Measurements from ENCODE around the gene CTNND2.

CTNND2 gene

DNA sequence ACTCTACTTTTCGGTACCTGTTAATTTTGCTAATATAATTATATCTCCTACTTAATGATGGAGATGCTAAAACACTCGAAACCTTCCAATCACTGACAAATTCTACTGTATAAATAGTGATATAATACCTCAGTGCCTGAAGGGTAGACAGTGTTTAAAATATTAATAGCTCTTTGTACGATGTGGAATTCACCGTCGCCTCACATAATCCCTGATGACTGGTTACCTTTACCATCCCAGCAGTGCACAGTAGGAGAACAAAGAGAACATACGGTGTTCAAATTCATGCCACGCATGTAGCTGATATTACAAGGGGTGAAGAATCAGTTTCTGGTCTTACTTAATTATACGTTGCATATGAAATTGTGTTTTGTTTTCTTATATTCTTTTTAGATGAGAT lies 506.7 kb downstream of the CTNND2 start:
- no peak for DNase-seq (ENCODE audit: low read depth in 1 of 2, low spot score in 1 of 2)

DNA sequence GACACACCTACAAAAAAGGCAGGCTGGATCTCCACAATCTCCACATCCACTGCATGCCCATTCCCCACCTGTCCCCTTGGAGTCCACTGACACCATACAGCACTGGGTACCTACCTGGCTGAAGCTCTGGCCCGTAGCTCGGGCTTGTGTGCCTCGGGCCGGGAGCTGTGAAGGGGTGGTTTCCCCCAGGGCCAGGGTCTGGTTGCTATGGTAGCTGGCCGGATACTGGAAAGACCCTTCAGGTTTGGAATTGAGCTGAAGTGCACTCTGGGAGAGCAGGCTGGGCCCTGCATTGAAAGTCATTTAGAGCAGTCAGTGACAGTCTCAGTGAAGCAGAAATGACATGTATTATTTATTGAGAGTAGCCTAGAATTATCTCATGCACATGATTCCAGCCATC lies 507.3 kb downstream of the CTNND2 start:
- no peak for DNase-seq (ENCODE audit: low read depth in 1 of 2, low spot score in 1 of 2)

DNA sequence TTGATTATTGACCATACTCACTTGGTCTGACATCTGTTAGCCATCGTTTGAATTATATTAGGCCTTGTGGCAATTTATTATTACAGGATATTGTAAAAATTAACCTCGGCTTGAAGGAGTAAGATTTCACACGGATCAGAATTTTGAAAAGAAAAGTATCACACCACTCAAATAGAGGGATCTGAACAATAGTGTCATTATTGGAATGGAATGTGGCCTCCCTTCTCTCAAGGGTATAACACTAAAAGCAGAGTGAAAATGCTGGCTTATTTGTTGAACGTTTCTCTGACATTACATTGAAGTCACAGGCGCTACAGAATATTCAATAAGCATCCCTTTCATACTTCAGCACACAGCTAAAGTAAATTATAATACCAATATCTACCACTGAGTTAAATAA lies 509.3 kb downstream of the CTNND2 start:
- no peak for DNase-seq (ENCODE audit: low read depth in 1 of 2, low spot score in 1 of 2)

DNA sequence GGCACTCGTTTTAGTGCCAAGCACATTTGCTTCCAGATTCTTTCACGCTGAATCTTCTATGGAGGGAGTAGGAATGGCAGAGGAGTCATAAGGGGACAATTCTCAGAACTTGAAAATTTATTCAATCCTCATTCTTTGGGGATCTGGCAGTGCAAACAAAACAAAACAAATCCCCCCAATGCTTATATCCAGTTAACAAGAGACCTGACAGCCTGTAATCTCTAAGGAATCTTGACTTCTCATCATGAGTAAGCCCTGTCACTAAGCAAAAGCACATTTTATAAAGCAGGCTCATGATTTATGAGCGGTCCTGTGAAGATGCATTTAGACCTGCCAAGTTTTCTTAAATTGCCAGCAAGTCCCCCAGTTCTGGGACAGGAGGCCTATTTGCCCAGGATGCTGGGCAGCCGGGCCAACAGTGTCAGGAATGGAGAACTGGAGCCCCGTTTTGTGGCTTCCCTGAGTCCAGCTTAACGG lies 513.9 kb downstream of the CTNND2 start:
- DNase-seq (ENCODE audit: low read depth in 1 of 2, low spot score in 1 of 2), result no peak

DNA sequence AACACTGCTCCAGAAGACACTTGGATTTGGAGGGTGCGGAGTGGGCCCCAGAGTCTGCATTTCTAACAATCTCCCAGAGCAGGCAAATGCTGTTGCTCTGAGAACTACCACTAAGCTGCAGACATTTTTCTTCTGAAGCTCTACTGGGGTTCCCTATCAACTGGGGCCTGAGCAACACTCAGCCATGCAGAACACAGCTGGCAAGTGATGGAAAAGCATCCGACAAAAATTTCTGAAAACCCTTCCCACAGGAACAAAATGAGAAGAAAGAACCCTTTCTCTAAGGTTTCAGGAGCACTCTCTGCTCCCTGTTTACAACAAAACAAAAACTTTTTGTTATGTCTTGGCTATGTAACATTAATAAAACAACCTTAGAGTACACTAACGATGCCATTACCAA lies 516.9 kb downstream of the CTNND2 start:
- no peak for DNase-seq (ENCODE audit: low read depth in 1 of 2, low spot score in 1 of 2)

DNA sequence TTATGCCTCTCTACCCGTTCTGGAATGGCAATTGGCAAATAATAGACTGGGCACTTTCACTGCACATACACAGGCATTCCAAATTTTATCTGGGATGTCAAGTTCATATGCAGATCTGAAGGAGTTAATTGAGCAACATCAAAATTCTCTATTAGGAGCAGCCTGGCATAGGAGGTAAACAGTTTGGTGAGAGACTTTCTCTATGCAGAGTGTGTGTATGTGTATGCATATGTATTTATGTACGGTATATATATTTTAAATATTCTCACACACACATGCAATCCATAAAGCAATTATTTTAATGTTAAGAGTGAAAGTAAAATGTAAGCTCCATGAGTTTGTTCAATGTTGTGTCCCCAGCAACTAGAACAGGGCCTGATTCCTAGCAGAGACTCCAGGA lies 517.8 kb downstream of the CTNND2 start:
- no peak for DNase-seq (ENCODE audit: low read depth in 1 of 2, low spot score in 1 of 2)

DNA sequence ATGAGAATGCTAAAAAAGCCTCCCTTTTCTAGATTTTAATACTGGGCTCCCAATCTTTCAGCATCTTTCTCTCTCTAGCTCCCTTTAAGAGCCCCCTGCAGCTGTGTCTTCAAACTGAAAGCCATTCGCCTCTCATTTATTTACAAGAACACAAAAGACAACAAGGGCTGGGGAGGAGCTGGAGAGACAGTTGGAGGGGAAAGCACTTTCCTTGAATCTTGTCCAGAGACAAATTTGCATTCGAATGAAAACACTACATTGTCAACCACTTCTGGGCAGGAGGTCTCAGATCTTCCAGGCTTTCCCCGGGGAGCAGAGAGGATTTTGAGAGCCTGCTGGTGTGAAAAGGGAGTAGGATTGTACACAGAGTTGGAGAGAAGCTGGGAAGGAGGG lies 518.3 kb downstream of the CTNND2 start:
- no peak for DNase-seq (ENCODE audit: low read depth in 1 of 2, low spot score in 1 of 2)

DNA sequence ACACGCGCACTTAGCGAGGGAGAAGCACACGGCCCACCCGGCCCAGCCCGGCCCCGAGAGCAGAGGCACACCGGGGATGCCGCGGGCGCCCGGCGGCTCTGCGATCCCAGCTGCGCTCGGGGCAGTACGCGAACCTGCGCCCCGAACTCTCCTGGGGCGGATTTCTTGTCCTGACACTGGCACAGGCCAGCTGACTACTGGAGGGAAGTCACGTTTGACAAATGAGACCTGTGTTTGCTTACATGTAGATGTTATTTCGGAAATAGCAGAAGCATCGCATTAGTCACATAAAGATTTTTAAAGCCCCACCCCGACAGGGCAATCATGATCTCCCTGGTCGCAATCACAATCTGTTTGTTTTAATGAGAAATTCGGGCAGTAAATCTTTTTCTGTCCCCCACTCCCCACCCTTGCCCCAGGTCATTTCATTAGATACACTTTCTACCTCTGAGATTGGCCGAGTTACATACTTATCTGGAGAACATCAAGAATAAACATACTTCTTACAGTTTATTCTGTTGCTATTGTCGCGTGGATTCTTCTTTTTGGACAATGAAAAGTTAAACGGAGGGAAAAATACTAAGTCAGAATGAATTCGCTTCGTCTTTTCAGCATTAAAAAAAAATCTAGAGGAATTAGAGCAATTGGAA lies 518.9 kb downstream of the CTNND2 start:
- no peak for DNase-seq (ENCODE audit: low read depth in 1 of 2, low spot score in 1 of 2)

DNA sequence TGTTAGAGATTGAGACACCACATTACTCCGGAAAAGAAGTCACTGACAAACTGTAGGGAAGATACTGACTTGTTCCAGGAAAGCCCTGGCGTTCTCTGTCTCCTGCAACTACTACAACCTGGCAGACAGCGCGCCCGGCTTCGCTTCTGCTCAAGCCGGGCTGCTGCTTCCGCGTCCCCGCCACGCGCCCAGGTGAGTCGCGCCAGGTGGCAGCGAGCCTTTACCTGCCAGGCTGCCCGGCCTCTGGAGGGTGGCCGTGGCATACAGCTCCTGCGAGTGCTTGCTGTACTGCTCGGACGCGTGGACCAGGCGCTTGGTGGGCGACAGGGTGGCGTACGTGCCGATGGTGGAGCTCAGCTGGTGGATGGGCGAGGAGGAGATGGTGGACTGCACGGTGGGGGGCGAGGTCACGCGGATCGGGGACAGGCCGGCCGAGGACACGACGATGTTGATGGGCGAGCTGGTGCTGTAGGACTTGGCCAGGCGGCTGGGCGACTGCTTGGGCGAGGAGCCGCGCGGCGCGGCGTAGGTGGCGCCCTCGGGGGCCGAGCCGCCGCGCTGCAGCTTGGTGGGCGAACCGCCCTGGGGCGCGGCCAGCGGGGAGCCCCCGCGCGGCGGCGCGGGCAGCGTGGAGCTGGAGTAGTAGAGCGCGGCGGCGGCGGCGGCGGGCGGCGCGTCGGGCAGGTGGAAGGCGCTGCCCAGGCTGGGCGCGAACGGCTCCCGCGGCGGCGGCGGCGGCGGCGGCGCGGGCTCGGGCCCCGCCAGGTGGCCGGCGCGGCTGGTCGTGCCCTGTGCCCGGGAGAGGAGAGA lies 519.6 kb downstream of the CTNND2 start:
- no peak for DNase-seq (ENCODE audit: low read depth in 1 of 2, low spot score in 1 of 2)

DNA sequence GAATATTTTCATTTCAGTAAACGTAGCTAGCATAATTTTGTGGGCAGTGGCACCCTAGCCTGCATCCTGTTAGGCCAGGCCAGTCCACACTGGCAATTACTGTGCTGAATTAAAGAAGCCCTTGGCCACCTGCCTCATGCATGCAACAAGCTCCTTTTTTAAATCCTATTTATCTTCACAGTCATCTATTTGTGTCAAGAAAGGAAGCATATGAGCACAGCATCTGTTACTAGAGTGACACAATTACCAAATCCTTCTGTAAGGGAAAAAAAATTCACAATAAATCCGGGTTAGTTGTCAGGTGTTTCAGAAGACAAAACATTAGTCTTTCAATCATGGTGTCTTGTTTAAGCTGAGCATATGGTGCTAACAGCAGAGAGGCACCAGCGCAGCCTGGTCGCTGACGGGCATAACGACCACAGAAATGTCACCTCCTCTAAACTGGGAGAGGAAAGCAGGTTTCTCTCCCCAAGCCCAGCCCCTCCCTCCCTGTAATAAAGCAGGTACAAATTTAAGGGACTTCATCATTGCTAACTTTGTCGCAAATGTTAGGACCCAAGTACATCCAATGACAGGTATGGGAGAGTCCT lies 520.6 kb downstream of the CTNND2 start:
- DNase-seq (ENCODE audit: low read depth in 1 of 2, low spot score in 1 of 2), result no peak

DNA sequence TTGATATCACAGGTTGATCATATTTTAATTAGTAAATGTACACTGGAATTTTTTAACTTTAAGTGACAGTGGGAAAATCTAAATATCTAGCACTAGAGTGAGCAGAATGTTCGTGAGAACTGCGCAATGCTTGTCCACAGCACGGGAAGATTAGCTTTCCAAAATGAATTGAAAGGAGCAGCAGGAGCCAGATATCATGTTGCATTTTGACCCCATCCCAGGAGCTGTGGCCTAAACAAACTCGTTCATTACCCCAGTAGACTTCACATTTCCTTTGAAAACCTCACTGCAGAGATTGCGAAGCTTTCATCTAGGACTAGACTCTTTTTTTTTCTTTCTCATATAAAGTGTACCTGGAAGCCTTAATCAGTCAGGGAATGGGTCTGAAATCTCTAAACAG lies 525.8 kb downstream of the CTNND2 start:
- no peak for DNase-seq (ENCODE audit: low read depth in 1 of 2, low spot score in 1 of 2)

DNA sequence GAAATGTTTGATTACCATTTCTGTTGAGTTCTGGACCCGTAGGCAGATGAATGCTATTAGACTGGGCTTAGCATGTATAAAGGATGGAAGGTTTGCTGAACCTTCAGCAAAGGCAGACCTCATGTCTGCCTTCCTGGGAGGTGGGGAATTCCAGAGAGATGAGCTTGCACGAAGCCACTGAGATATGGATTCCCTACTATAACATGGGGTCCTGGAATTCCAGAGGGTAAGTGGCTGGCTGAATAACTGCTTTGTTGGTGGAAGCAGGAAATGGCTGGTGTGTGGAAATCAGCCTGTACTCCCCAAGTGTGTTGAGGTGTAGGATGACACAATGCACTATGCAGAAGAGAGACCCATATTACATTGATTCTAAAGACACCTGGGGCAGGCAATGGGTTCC lies 526.4 kb downstream of the CTNND2 start:
- no peak for DNase-seq (ENCODE audit: low read depth in 1 of 2, low spot score in 1 of 2)

DNA sequence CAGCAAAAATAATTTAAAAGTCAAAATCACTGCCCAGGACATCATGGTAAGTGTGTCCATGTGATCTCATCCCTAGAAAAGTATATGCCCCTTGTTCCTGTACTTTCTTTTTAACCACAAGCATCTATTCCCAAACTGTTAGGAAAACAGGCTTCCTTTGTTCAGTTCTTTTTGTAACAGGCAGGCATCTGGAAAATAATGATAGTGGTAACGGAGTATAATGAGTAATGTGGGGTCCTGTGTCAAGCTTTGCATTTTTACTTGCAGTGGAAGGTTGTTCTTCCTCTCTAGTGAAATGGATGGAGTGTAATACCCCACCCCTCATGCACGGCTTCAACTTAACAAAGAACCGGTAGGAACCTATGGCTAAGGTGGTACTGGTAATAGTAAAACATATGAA lies 532.1 kb downstream of the CTNND2 start:
- no peak for DNase-seq (ENCODE audit: low read depth in 1 of 2, low spot score in 1 of 2)

DNA sequence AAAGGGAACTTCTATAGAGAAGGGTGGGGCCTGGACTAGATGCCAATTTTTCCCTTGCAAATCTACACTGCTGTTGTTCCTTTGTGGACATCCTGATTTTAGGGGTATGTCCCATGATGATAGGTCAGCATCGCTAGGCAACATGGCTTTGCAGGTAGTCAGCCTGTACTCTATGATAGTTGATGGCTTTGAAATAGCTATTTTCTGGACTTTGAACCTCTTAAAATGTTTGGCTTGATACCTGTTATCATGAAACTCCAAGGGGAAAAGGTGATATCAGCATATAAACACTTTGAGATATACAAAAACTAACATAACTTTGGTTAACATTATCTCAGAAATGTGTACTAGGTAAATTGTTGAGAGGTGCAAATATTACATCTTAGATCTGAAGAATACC lies 533.2 kb downstream of the CTNND2 start:
- DNase-seq (ENCODE audit: low read depth in 1 of 2, low spot score in 1 of 2), result no peak

DNA sequence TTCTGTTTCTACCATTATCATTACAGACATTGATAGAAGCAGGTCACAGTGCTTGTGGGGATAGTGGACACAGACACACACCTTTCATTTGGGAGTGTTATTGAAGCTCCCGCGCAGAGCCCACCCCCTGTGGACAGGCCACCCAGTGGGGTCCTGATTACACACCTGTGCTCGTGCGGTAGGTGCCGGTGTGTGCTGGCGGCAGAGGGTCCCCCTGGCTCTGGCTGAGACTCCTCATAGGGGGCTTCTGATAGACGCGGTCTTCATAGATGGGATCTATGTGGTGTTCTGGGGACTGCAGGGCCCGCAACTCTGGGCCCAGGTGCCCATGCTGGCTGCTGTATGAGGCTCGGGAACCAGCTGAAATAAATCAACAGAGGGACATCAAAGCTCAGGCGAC lies 539.7 kb downstream of the CTNND2 start:
- DNase-seq (ENCODE audit: low read depth in 1 of 2, low spot score in 1 of 2), result no peak

DNA sequence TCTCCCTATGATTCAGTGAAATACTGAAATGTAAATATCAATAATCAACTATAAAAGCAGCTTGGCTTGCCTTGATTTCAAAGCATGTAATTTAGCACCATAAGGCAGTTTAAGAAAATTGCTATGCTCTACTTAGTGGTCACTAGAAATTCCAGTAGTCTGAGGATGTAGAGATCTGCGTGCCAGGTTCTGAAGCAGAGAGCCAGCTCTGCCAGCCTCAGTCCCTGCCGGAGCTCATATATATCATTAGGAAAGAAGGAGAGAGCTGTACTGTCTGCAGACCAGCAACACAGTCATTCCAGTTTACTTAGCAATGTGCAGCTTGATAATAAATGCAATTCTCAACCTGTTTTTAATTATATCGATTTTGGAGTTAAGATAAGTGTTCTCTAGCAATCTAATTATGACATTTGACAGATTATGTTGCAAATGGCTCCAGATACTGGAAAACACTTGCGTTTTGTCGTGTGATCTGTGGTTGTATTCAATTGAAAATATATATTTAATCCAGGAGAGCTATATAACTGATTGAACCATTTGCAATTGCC lies 540.5 kb downstream of the CTNND2 start:
- no peak for DNase-seq (ENCODE audit: low read depth in 1 of 2, low spot score in 1 of 2)

DNA sequence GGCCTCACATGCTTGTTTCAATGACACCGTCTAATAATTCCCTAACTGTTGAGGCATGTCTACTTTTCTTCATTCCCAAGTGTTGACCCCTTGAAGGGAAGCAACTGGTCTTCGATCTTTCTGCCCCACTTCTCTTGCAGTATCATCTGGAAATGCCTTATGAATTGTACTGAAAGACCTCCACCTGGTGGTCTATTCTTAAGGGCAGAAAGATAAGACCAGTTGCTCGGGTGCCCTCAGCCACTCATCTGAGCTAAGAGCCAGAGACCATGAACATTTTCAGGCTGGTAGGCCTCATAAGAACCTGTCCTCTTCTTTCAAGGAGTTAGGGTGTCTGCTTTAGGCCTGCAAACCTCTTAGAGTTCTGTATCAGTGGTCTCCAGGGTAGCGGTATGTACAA lies 542.5 kb downstream of the CTNND2 start:
- no peak for DNase-seq (ENCODE audit: low read depth in 1 of 2, low spot score in 1 of 2)

DNA sequence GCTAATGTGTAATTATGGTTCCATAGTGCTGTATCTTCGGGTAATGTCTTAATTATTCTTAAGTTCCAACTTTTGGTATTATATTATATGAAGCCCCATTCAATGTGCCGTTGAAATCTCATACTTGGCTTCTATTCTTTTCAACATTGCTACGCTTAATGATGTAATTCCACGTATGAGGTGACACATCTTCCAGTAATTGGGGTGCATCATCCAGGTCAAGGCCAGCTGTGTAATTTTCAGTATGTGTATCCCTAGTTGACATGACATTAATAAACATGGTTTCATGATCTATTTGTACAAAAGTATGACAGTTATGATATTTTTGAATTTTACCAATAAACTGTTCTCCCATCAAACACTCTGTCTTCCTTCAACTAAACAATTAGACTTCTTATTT lies 546.3 kb downstream of the CTNND2 start:
- DNase-seq (ENCODE audit: low read depth in 1 of 2, low spot score in 1 of 2), result no peak

DNA sequence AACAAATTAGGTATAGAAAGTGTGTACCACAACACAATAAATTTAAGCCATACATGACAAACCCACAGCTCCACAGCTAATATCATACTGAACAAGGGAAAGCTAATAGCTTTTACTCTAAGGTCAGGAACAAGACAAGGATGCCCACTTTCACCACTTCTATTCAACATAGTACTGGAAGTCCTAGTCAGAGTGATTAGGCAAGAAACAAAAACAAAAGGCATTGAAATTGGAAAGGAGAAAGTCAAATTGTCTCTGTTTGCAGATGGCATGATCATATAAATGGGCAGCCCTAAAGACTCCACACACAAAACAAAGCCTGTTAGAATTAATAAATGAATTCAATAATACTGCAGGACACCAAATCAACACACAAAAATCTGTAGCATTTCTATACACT lies 548.8 kb downstream of the CTNND2 start:
- DNase-seq (ENCODE audit: low read depth in 1 of 2, low spot score in 1 of 2), result no peak

DNA sequence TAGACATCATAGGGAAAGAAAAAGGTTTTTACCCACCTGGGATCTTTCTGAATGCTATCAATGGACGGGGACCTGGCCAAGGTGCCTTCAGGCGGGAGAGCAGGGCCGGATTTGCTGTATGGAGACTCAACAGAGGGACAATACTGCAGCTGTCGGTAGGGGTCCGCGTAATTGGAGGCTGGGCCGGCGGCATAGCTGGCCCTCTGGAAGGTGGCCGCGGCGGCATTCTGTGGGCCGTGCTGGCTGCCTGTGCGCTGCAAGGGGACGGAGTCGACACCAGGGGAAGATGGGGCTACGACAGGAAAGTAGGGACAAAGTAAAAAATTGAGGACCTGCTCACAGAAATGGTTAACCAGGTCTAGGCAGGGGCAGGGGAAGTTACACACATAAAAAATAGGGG lies 557.9 kb downstream of the CTNND2 start:
- no peak for DNase-seq (ENCODE audit: low read depth in 1 of 2, low spot score in 1 of 2)

DNA sequence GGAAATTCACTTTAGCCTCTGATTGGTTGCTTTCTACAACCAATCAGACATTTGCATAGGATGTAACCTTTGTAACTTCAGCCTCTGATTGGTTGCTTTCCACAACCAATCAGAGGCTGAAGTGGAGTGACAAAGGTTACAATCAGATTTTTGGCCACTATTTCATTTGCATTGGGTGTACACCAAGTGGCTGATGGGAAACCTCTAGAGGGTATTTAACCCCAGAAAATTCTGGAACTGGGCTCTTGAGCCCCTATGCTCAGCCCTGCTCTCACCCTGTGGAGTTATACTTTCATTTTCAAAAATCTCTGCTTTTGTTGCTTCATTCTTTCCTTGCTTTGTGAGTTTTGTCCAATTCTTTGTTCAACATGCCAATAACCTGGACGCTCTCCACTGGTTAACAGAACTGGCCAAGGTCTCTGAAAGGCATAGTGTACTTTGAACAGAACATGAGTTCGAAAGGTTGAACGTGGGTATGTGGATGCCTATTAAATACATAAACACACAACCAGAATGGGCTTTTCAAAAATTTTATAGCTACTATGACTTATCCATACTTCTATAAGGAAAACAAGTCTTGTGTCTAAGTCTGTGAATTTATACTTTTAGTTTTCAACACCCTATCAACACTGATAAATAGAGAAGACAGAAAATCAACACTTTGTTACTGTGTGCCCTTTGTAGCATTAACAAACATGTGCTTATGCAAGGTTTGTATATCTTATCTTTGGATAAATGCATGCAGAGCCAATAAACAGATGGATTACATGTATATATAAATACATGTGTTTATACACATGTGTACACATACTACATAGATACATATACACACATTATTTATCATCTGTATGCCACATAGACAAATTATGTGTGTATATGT lies 568.1 kb downstream of the CTNND2 start:
- no peak for DNase-seq (ENCODE audit: low read depth in 1 of 2, low spot score in 1 of 2)

Data from activated T-helper 1 cell treated with anti-CD3 and anti-CD28 coated beads, Interleukin-2, amount 50 U/mL, for 16 hours (primary cell).